HCT116 (cell line): Measurements from ENCODE around the gene TLE6. TPM values are rescaled to one million over a fixed set of nuclear protein-coding genes. Genes with fewer than 3 reads are reported as not detected.
A peak's percentile ranks its signal among the peaks of the same experiment; 100 is the strongest.

Source experiments
- ATAC-seq: fragments of 200-7000 bp; cut with Tn5 transposase; 2 replicates; pipeline ENCODE4 v1.9.1; 2020; ENCODE audit warnings: mild to moderate bottlenecking, moderate library complexity
- BruUV-seq: library from RNA; stranded (reverse); fragments of 400-500 nt; replicated peaks from 2 replicates; lab custom pipeline; 2021; lab: Mats Ljungman, UMichigan
- CTCF ChIA-PET: fragments of 300-600 bp; sonication (Branson Sonifier 250); formaldehyde crosslinking; loops from one replicate; lab custom pipeline; 2021; ENCODE audit warnings: antibody characterized with exemption; lab: Charles Lee
- POLR2A ChIA-PET: fragments of 300-600, 350-600 bp; sonication (Branson Sonifier 250); formaldehyde crosslinking; loops from one replicate; lab custom pipeline; 2021; ENCODE audit warnings: antibody characterized with exemption; lab: Charles Lee
- RAD21 ChIA-PET, 2 experiments: fragments of 300-600 bp; sonication (Branson Sonifier 250); formaldehyde crosslinking; loops; one replicate each; lab custom pipeline; 2023; ENCODE audit warnings: low total read pairs in 2 of 2; ENCODE audit not compliant: uncharacterized antibody in 2 of 2, unreplicated experiment in 2 of 2, low non-redundant PET in 1 of 2; lab: Charles Lee
- DNase-seq: peaks from one replicate; pipeline ENCODE4 v3.0.0-alpha.2; 2010; ENCODE audit warnings: low read depth, low spot score
- H2AFZ ChIP-seq: fragments of 200-600 bp; shearing (Covaris generic), sonication (generic); 2 replicates; pipeline ENCODE4 v1.6.1; 2017; ENCODE audit warnings: low read depth, mixed run types, mixed read lengths, antibody characterized with exemption, low read length; ENCODE audit not compliant: poor library complexity, severe bottlenecking
- H3K27ac ChIP-seq: 2 replicates; pipeline ENCODE4 v1.5.1; 2012; ENCODE audit warnings: low read depth, low read length
- H3K27me3 ChIP-seq: fragments of 200-600 bp; sonication (generic); 2 replicates; pipeline ENCODE4 v1.6.1; 2016; ENCODE audit warnings: mixed run types, low read length, mixed read lengths; ENCODE audit not compliant: insufficient read depth
- H3K36me3 ChIP-seq, 2 experiments: fragments of 200-500 bp in 1 of 2; fragments of 200-600 bp in 1 of 2; sonication (Bioruptor generic) in 1 of 2; sonication (generic) in 1 of 2; 2 replicates each; pipeline versions ENCODE4 v1.5.1 to v1.6.1; 2014 to 2016; ENCODE audit warnings: low read length in 2 of 2, inconsistent platforms in 1 of 2, mixed read lengths in 1 of 2, mixed run types in 1 of 2; ENCODE audit not compliant: insufficient read depth in 2 of 2, control insufficient read depth in 1 of 2
- H3K4me1 ChIP-seq, 2 experiments: fragments of 200-600 bp in 1 of 2; sonication (generic) in 1 of 2; 2 replicates each; pipeline versions ENCODE4 v1.5.1 to v1.6.1; 2012 to 2017; ENCODE audit warnings: low read length in 2 of 2, inconsistent platforms in 1 of 2, mild to moderate bottlenecking in 1 of 2, mixed read lengths in 1 of 2, mixed run types in 1 of 2, moderate library complexity in 1 of 2; ENCODE audit not compliant: insufficient read depth in 2 of 2, control insufficient read depth in 1 of 2
- H3K4me2 ChIP-seq: fragments of 200-600 bp; sonication (generic); 2 replicates; pipeline ENCODE4 v1.6.1; 2017; ENCODE audit warnings: mixed run types, low read length, mixed read lengths
- H3K4me3 ChIP-seq, 2 experiments: fragments of 200-600 bp in 1 of 2; sonication (generic) in 1 of 2; replicated peaks in 1 of 2; 2 replicates each; pipeline ENCODE4 v1.5.1; 2011 to 2016; ENCODE audit warnings: low read length in 2 of 2, control low read depth in 1 of 2, low read depth in 1 of 2, mild to moderate bottlenecking in 1 of 2, mixed read lengths in 1 of 2, mixed run types in 1 of 2
- H3K79me2 ChIP-seq: fragments of 200-600 bp; sonication (generic); 2 replicates; pipeline ENCODE4 v1.6.1; 2017; ENCODE audit warnings: mild to moderate bottlenecking, mixed run types, low read length, moderate library complexity, mixed read lengths; ENCODE audit not compliant: insufficient read depth
- H3K9ac ChIP-seq: fragments of 200-600 bp; sonication (generic); 2 replicates; pipeline ENCODE4 v1.6.1; 2016; ENCODE audit warnings: low read length, mixed read lengths
- H3K9me2 ChIP-seq: fragments of 200-600 bp; sonication (generic), shearing (Covaris generic); 2 replicates; pipeline ENCODE4 v1.6.1; 2017; ENCODE audit warnings: mixed run types, mild to moderate bottlenecking, moderate library complexity; ENCODE audit not compliant: insufficient read depth
- H3K9me3 ChIP-seq, 2 experiments: fragments of 200-500 bp in 1 of 2; fragments of 200-600 bp in 1 of 2; sonication (Bioruptor generic) in 1 of 2; sonication (generic) in 1 of 2; 2 replicates each; pipeline ENCODE4 v1.6.1; 2014 to 2017; ENCODE audit warnings: low read length in 2 of 2, mixed read lengths in 2 of 2, inconsistent platforms in 1 of 2, low read depth in 1 of 2, mild to moderate bottlenecking in 1 of 2, mixed run types in 1 of 2, moderate library complexity in 1 of 2; ENCODE audit not compliant: control insufficient read depth in 1 of 2, insufficient read depth in 1 of 2
- H4K20me1 ChIP-seq: fragments of 200-600 bp; sonication (generic), shearing (Covaris generic); 2 replicates; pipeline ENCODE4 v1.6.1; 2017; ENCODE audit warnings: mixed run types, mild to moderate bottlenecking, moderate library complexity; ENCODE audit not compliant: insufficient read depth
- ELF1 ChIP-seq: IDR thresholded peaks from 2 replicates; pipeline ENCODE4 v1.6.1; 2012; ENCODE audit warnings: low read depth, borderline replicate concordance
- EZH2phosphoT487 ChIP-seq: fragments of 200-600 bp; IDR thresholded peaks from 2 replicates; pipeline ENCODE4 v1.6.1; 2018; ENCODE audit warnings: antibody characterized with exemption, borderline replicate concordance
- FOSL1 ChIP-seq: IDR thresholded peaks from 2 replicates; pipeline ENCODE4 v1.6.1; 2012; ENCODE audit warnings: low read depth
- JUND ChIP-seq: IDR thresholded peaks from 2 replicates; pipeline ENCODE4 v1.6.1; 2012
- RAD21 ChIP-seq: IDR thresholded peaks from 2 replicates; pipeline ENCODE4 v1.6.1; 2012; ENCODE audit warnings: low read depth, mild to moderate bottlenecking
- SP1 ChIP-seq: IDR thresholded peaks from 2 replicates; pipeline ENCODE4 v1.6.1; 2012; ENCODE audit warnings: low read depth
- SRF ChIP-seq: IDR thresholded peaks from 2 replicates; pipeline ENCODE4 v1.6.1; 2012; ENCODE audit warnings: low read depth
- intact Hi-C: fragments of 100-400 bp; cut with micrococcal nuclease; formaldehyde crosslinking; loops from 2 replicates; pipeline ENCODE4 v1.10.0; 2022
- total RNA-seq: library from RNA; stranded (reverse); gene quantifications from one replicate; pipeline ENCODE4 v1.2.1, GENCODE V29; 2021; ENCODE audit not compliant: unreplicated experiment
- TF ChIP-seq, protein P1 (sequence below): IDR thresholded peaks from 2 replicates; pipeline ENCODE4 v1.6.1; 2012

Gene TLE6
- total RNA-seq, 1 experiment from 2014 or later, result 10.9 TPM

DNA sequence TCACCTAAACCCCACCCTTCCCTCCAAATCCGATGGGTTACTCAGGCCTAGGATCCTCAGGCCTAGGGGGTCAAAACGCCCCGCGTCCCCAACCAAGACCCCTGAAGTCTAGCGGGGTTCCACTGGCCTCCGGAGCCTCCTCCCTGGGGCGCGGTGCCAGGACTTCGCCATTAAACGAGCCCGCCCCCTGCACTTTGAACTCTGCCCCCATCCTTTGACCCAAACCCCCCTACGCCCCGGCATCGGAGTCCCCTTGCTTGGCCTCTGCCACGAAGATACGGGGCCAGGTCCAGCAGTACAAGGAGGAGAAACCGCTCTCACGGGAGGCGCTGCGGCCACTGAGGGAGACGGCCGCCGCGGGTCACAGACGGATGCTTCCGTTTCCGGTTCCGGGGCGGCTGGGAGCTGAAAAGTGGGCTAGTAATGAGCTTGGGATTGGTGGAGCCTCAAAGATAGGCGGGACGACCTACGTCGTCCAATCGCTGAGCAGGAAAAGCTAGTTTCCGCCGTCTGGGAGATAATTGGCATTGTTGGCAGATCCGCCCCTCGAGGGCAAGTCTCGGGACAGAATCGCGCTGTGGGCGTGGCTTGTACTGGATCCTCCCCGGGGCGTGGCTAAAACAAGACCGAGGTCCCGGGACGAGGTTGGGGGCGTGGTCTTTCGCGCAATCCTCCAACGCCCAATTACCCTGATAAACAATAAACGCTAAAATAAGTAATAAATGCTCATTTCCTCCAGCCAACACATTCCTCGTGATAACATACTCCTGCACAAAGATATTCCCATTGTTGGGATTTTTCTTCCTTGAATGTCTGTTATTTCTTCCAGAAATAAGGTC is 26.9 kb upstream of the TLE6 start (continued):
- no peak for TF ChIP-seq JUND
- no peak for TF ChIP-seq RAD21
- TF ChIP-seq EZH2phosphoT487, result no peak
- TF ChIP-seq, protein P1, sequence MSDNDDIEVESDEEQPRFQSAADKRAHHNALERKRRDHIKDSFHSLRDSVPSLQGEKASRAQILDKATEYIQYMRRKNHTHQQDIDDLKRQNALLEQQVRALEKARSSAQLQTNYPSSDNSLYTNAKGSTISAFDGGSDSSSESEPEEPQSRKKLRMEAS, result no peak
- TF ChIP-seq SRF, result no peak; the same call in 1 of the 2 replicates
- no peak for TF ChIP-seq FOSL1

DNA sequence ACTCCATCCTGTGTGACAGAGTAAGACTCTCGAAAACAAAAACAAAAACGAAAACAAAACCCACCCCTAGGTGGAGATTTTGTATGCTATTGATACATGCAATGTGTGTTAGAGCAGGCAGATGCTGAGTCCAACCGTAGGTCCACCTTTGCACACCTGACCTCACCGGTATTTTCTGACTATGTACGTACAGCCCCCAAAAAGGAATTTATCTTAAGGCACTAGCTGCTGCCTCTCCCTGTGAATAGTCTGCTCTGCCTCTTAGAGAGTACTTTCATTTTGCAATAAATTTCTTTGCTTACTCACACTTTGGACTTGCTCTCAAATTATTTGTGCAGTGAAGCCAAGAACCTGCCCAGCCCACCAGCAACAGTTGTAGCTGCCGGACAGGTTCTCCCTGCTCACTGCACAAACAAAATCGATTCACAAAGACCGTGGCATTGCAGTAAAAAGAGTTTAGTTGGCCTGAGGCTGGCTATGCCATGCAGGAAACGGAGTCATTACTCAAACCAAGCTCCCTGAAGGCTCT is 24.3 kb upstream of the TLE6 start:
- no peaks in the 10 kb centered on the region for H3K9me3 ChIP-seq
- no TSS peak for BruUV-seq
- RAD21 ChIA-PET, result interaction anchor here in 1 of 2 experiments (0.7 kb wide), 1 partner anchor 66 kb away, joined by 3 read pairs; no protein-coding TSS in a partner anchor
- H3K9ac ChIP-seq, result no peak overlapping the region
- no peak overlapping the region for H3K4me3 ChIP-seq
- no peak for DNase-seq
- no peak for ATAC-seq
- no peak overlapping the region; the same call in 1 of the 2 replicates for H3K27ac ChIP-seq
- no peaks in the 10 kb centered on the region for H3K9me2 ChIP-seq
- H2AFZ ChIP-seq, result no peak overlapping the region
- no peaks in the 10 kb centered on the region for H4K20me1 ChIP-seq
- peaks cover 12 to 23% of the 10 kb centered on the region in 2 experiments; a peak in 3 of 4 replicates for H3K4me1 ChIP-seq
- no peaks in the 10 kb centered on the region for H3K27me3 ChIP-seq
- CTCF ChIA-PET, result interaction anchor here (1.1 to 1.8 kb wide), 2 partner anchors 17 to 176 kb away, joined by 3 to 4 read pairs; no protein-coding TSS in a partner anchor
- no peak overlapping the region for H3K4me2 ChIP-seq
- TF ChIP-seq ELF1, result no peak
- 0 out of 2 replicates have a peak, but pooled peaks have one; percentile 11 for TF ChIP-seq SP1
- TF ChIP-seq, all 23 proteins: peak for 1
- Histone ChIP-seq H3K36me3 (no peaks in the 10 kb centered on the region), H3K79me2 (peaks cover 17% of the 10 kb centered on the region)
- intact Hi-C loops, result loop anchor here (5.0 kb wide), 1 partner anchor 324 kb away; no protein-coding TSS in a partner anchor
- POLR2A ChIA-PET, result no interaction called here
